Pancreas (tissue), 10 donors: ENCODE results near the gene CAPG. TPM values are rescaled to one million over a fixed set of nuclear protein-coding genes. Genes with fewer than 3 reads are reported as not detected.
A peak's percentile ranks its signal among the peaks of the same experiment; 100 is the strongest.

ENCODE experiments used
- ATAC-seq, 4 donors: fragments of 200-7000 bp; cut with Tn5 transposase; one replicate each; pipeline versions ENCODE4 v1.8.0 to v1.9.1; 2020; ENCODE audit warnings: mild to moderate bottlenecking in 4 of 4, moderate library complexity in 4 of 4
- DNase-seq, 6 donors: peaks; one replicate each; pipeline ENCODE4 v3.0.0-alpha.2; 2020
- FAIRE-seq: peaks from 2 replicates; lab custom pipeline; 2012; peaks lifted over from hg19 to GRCh38; lab: Jason Lieb, UNC
- H3K27ac ChIP-seq, 4 donors: fragments of 200-600 bp; sonication (generic); 1 replicate in 3 of 4; 2 replicates in 1 of 4; pipeline versions ENCODE4 v1.5.0 to v1.8.0; 2020
- H3K27me3 ChIP-seq, 4 donors: fragments of 200-600 bp; one replicate each; pipeline ENCODE4 v1.8.0; 2021
- H3K36me3 ChIP-seq, 3 donors: fragments of 200-600 bp; sonication (generic) in 1 of 3; one replicate each; pipeline versions ENCODE4 v1.5.0 to v1.8.0; 2020 to 2021
- H3K4me1 ChIP-seq, 3 donors: fragments of 200-600 bp; one replicate each; pipeline ENCODE4 v1.8.0; 2021
- H3K4me3 ChIP-seq, 4 donors: fragments of 200-600 bp; sonication (generic) in 2 of 4; one replicate each; pipeline versions ENCODE4 v1.5.0 to v1.8.0; 2020 to 2021
- H3K9me3 ChIP-seq, 4 donors: fragments of 200-600 bp; one replicate each; pipeline ENCODE4 v1.8.0; 2021
- CTCF ChIP-seq, 4 donors: fragments of 200-600 bp; sonication (generic) in 3 of 4; IDR thresholded peaks; one replicate each; pipeline versions ENCODE4 v1.5.0 to v1.8.0; 2021; ENCODE audit warnings: antibody characterized with exemption in 4 of 4
- WGBS, 2 donors: extraction: QIAGEN DNeasy Blood & Tissue Kit; methylation state at CpG; one replicate each; pipeline ENCODE4 v1.1.7; 2013; 5-methylcytosine and 5-hydroxymethylcytosine counted together
- intact Hi-C, 3 donors: fragments of 100-400 bp; cut with DNase I; formaldehyde crosslinking; loops; one replicate each; pipeline versions ENCODE4 v1.11.1 to v1.14.2; 2022
- polyA plus RNA-seq, 2 donors: library from polyadenylated mRNA; stranded (reverse); fragments of 200-250 nt; gene quantifications; one replicate each; pipeline ENCODE4 v1.2.3, GENCODE V29; 2013
- total RNA-seq, 6 donors: library from RNA; stranded (reverse); fragmentation: NEBNext Ultra II Directional in 4 of 6; extraction: Animal tissue kit (Norgen Biotek cat#: 25700) in 4 of 6; gene quantifications; one replicate each; pipeline versions ENCODE4 v1.2.1 to v1.2.4, GENCODE V29; 2021 to 2023
- donor health status: healthy with polysubstance abuse.
- donor health status: DM: no; HTN: no; CAD: no; lungs with moderate emphysema.
- donor health status: DM: no; HTN: no; CAD: no.
- donor health status: control.
- donor health status: control.
- donor health status: Bipolar disorder and iron deficiency.
- donor health status: DM: yes; HTN: yes; CAD: no.
- donor health status: DM: no; HTN: no; CAD: no.
- donor health status: DM: no; HTN: no; CAD: no.
- donor health status: DM: yes; HTN: yes; CAD: no.

The CAPG gene
- total and polyA plus RNA-seq, 8 donors: 10.9 to 111 (median 37.5) TPM

- intact Hi-C loops: no loop called here
- 89 to 94% methylated on average over 3 of the region's 3 CpGs for WGBS, 2 donors
- H3K27me3 ChIP-seq: no peaks in the 10 kb centered on the region
- H3K36me3 ChIP-seq: peaks cover 0 to under 1% (median 0%) of the 10 kb centered on the region in 3 donors
- no peak for DNase-seq
- H3K9me3 ChIP-seq: peaks cover 0 to 4% (median 0%) of the 10 kb centered on the region in 4 donors
- H3K4me3 ChIP-seq: no peak overlapping the region
- no peak overlapping the region for H3K27ac ChIP-seq
- TF ChIP-seq CTCF (IDR thresholded peaks at IDR 0.05): no peak
- no peak for ATAC-seq
- no peak for FAIRE-seq
- peaks cover 2 to 8% (median 5%) of the 10 kb centered on the region in 3 donors for H3K4me1 ChIP-seq
These were observed 52.4 kb downstream of the CAPG start for GRCh38 chr2:85357736-85358135.

GRCh38 chr2:85356186-85356585, 54.0 kb downstream of the CAPG start:
- no peak for TF ChIP-seq CTCF (IDR thresholded peaks at IDR 0.05)
- FAIRE-seq (no peak), ATAC-seq (no peak), DNase-seq (no peak)
- intact Hi-C loops: no loop called here
- peaks cover 0 to under 1% (median 0%) of the 10 kb centered on the region in 3 donors for H3K36me3 ChIP-seq
- H3K4me3 ChIP-seq: no peak overlapping the region
- H3K4me1 ChIP-seq: peaks cover 3 to 9% (median 5%) of the 10 kb centered on the region in 3 donors
- peaks cover 0 to 4% (median 0%) of the 10 kb centered on the region in 4 donors for H3K9me3 ChIP-seq
- 69 to 90% methylated on average over 2 of the region's 2 CpGs for WGBS, 2 donors
- H3K27ac ChIP-seq: no peak overlapping the region
- H3K27me3 ChIP-seq: no peaks in the 10 kb centered on the region

GRCh38 chr2:85355521-85355920, 54.6 kb downstream of the CAPG start:
- H3K9me3 ChIP-seq: peaks cover 0 to 4% (median 0%) of the 10 kb centered on the region in 4 donors
- no peak for FAIRE-seq
- H3K4me3 ChIP-seq: peak overlapping the region in 3 of 4 donors; percentile 70 to 92 (median 80)
- H3K36me3 ChIP-seq: peaks cover 0 to 7% (median 0%) of the 10 kb centered on the region in 3 donors
- TF ChIP-seq CTCF (IDR thresholded peaks at IDR 0.05): no peak
- no peaks in the 10 kb centered on the region for H3K27me3 ChIP-seq
- WGBS, 2 donors: 70 to 73% methylated on average over 3 of the region's 3 CpGs
- peak in 2 of 6 donors; percentile 29 to 50 for DNase-seq
- H3K27ac ChIP-seq: no peak overlapping the region
- ATAC-seq: no peak
- H3K4me1 ChIP-seq: peaks cover 3 to 9% (median 5%) of the 10 kb centered on the region in 3 donors
- intact Hi-C loops: no loop called here

GRCh38 chr2:85355073-85355410, 55.1 kb downstream of the CAPG start:
- H3K9me3 ChIP-seq: peaks cover 0 to 4% (median 0%) of the 10 kb centered on the region in 4 donors
- H3K36me3 ChIP-seq: peaks cover 0 to 11% (median 0%) of the 10 kb centered on the region in 3 donors
- peak overlapping the region; percentile 70 to 92 (median 78) for H3K4me3 ChIP-seq
- DNase-seq: no peak
- TF ChIP-seq CTCF (IDR thresholded peaks at IDR 0.05): no peak
- peaks cover 3 to 9% (median 5%) of the 10 kb centered on the region in 3 donors for H3K4me1 ChIP-seq
- H3K27me3 ChIP-seq: no peaks in the 10 kb centered on the region
- H3K27ac ChIP-seq: peak overlapping the region in 3 of 4 donors; percentile 67 to 73 (median 68)
- WGBS, 2 donors: 3 to 9% methylated on average over 10 of the region's 10 CpGs
- no peak for FAIRE-seq
- ATAC-seq: no peak
- intact Hi-C loops: no loop called here
